Lower leg skin (tissue), 3 donors: ENCODE data around the gene CNR1.

ENCODE experiments used
- POLR2A ChIP-seq, 2 donors: fragments of 450-650 bp; IDR thresholded peaks; one replicate each; pipeline ENCODE4 v1.6.1; 2016 to 2017; ENCODE audit warnings: antibody characterized with exemption in 2 of 2, mild to moderate bottlenecking in 1 of 2, moderate library complexity in 1 of 2
- TF ChIP-seq, protein P1 (sequence below), 3 donors: fragments of 450-650 bp; IDR thresholded peaks; one replicate each; pipeline ENCODE4 v1.5.1; 2016; ENCODE audit warnings: antibody characterized with exemption in 3 of 3, mild to moderate bottlenecking in 3 of 3, moderate library complexity in 2 of 3

- TF ChIP-seq, protein P1, sequence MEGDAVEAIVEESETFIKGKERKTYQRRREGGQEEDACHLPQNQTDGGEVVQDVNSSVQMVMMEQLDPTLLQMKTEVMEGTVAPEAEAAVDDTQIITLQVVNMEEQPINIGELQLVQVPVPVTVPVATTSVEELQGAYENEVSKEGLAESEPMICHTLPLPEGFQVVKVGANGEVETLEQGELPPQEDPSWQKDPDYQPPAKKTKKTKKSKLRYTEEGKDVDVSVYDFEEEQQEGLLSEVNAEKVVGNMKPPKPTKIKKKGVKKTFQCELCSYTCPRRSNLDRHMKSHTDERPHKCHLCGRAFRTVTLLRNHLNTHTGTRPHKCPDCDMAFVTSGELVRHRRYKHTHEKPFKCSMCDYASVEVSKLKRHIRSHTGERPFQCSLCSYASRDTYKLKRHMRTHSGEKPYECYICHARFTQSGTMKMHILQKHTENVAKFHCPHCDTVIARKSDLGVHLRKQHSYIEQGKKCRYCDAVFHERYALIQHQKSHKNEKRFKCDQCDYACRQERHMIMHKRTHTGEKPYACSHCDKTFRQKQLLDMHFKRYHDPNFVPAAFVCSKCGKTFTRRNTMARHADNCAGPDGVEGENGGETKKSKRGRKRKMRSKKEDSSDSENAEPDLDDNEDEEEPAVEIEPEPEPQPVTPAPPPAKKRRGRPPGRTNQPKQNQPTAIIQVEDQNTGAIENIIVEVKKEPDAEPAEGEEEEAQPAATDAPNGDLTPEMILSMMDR (IDR thresholded peaks at IDR 0.05): no peak
- TF ChIP-seq POLR2A (IDR thresholded peaks at IDR 0.05): no peak
Measured at GRCh38 chr6:88115307-88115706, 50.8 kb downstream of the CNR1 start.
